Mesenchymal stem cell (in vitro differentiated cells and primary cell): ENCODE measurements around the gene MAP2K6.

ENCODE experiments used
- DNase-seq: peaks from one replicate; pipeline ENCODE4 v3.0.0-alpha.2; 2013
- H2AFZ ChIP-seq: one replicate; pipeline ENCODE4 v1.6.1; 2013; ENCODE audit warnings: low read depth, mild to moderate bottlenecking, control low read depth, inconsistent platforms, low read length, moderate library complexity
- H2AK5ac ChIP-seq: 2 replicates; pipeline ENCODE4 v1.6.1; 2013; ENCODE audit warnings: low read length, moderate library complexity, mild to moderate bottlenecking, inconsistent platforms; ENCODE audit not compliant: severe bottlenecking
- H2BK120ac ChIP-seq: one replicate; pipeline ENCODE4 v1.6.1; 2013; ENCODE audit warnings: low read depth, mild to moderate bottlenecking, inconsistent platforms, low read length, moderate library complexity
- H2BK12ac ChIP-seq, 2 experiments: one replicate each; pipeline ENCODE4 v1.6.1; 2013; ENCODE audit warnings: inconsistent platforms in 2 of 2, low read length in 2 of 2, mild to moderate bottlenecking in 2 of 2, moderate library complexity in 2 of 2, control low read depth in 1 of 2
- H2BK15ac ChIP-seq: one replicate; pipeline ENCODE4 v1.6.1; 2013; ENCODE audit warnings: mild to moderate bottlenecking, low read depth, inconsistent platforms; ENCODE audit not compliant: poor library complexity, severe bottlenecking
- H2BK5ac ChIP-seq: 2 replicates; pipeline ENCODE4 v1.6.1; 2013; ENCODE audit warnings: low read depth, mild to moderate bottlenecking, low read length, control low read depth, inconsistent platforms; ENCODE audit not compliant: poor library complexity, severe bottlenecking
- H3K14ac ChIP-seq, 2 experiments: one replicate each; pipeline ENCODE4 v1.6.1; 2013; ENCODE audit warnings: inconsistent platforms in 2 of 2, low read length in 2 of 2, control low read depth in 1 of 2, mild to moderate bottlenecking in 1 of 2, moderate library complexity in 1 of 2
- H3K18ac ChIP-seq, 2 experiments: one replicate each; pipeline ENCODE4 v1.6.1; 2013; ENCODE audit warnings: inconsistent platforms in 2 of 2, low read length in 2 of 2, control low read depth in 1 of 2, low read depth in 1 of 2, mild to moderate bottlenecking in 1 of 2
- H3K23ac ChIP-seq, 2 experiments: one replicate each; pipeline ENCODE4 v1.6.1; 2013; ENCODE audit warnings: inconsistent platforms in 2 of 2, low read length in 2 of 2, mild to moderate bottlenecking in 2 of 2, moderate library complexity in 2 of 2, control low read depth in 1 of 2
- H3K27ac ChIP-seq: 2 replicates; pipeline ENCODE4 v1.5.1; 2013; ENCODE audit warnings: mild to moderate bottlenecking, moderate library complexity, low read length, control low read depth, inconsistent platforms; ENCODE audit not compliant: poor library complexity, severe bottlenecking
- H3K27me3 ChIP-seq, 2 experiments: 2 replicates each; pipeline versions ENCODE4 v1.6.1 to v1.7.0; 2013; ENCODE audit warnings: low read length in 2 of 2, mild to moderate bottlenecking in 2 of 2, moderate library complexity in 2 of 2, control low read depth in 1 of 2, inconsistent platforms in 1 of 2; ENCODE audit not compliant: control insufficient read depth in 1 of 2, insufficient read depth in 1 of 2
- H3K36me3 ChIP-seq, 2 experiments: 2 replicates each; pipeline versions ENCODE4 v1.6.1 to v1.7.0; 2013; ENCODE audit warnings: low read length in 2 of 2, control low read depth in 1 of 2, inconsistent platforms in 1 of 2, low read depth in 1 of 2, mild to moderate bottlenecking in 1 of 2; ENCODE audit not compliant: insufficient read depth in 2 of 2, control insufficient read depth in 1 of 2
- H3K4ac ChIP-seq, 2 experiments: one replicate each; pipeline ENCODE4 v1.6.1; 2013; ENCODE audit warnings: inconsistent platforms in 2 of 2, low read length in 2 of 2, mild to moderate bottlenecking in 2 of 2, moderate library complexity in 2 of 2, control low read depth in 1 of 2, low read depth in 1 of 2
- H3K4me1 ChIP-seq: 2 replicates; pipeline ENCODE4 v1.6.1; 2013; ENCODE audit warnings: low read depth, low read length, control low read depth; ENCODE audit not compliant: control insufficient read depth, insufficient read depth
- H3K4me2 ChIP-seq: 2 replicates; pipeline ENCODE4 v1.6.1; 2013; ENCODE audit warnings: low read length, mild to moderate bottlenecking, inconsistent platforms; ENCODE audit not compliant: poor library complexity, severe bottlenecking
- H3K4me3 ChIP-seq, 2 experiments: 2 replicates each; pipeline versions ENCODE4 v1.5.1 to v1.7.0; 2013; ENCODE audit warnings: low read length in 2 of 2, mild to moderate bottlenecking in 2 of 2, control low read depth in 1 of 2, low read depth in 1 of 2; ENCODE audit not compliant: insufficient read depth in 1 of 2
- H3K79me1 ChIP-seq: replicated peaks from 2 replicates; pipeline ENCODE4 v1.6.1; 2013; ENCODE audit warnings: mild to moderate bottlenecking, control low read depth, low read length, inconsistent platforms; ENCODE audit not compliant: poor library complexity, severe bottlenecking
- H3K9ac ChIP-seq: 2 replicates; pipeline ENCODE4 v1.7.0; 2013; ENCODE audit warnings: mild to moderate bottlenecking, low read length, moderate library complexity
- H3K9me3 ChIP-seq: 2 replicates; pipeline ENCODE4 v1.7.0; 2013; ENCODE audit warnings: mild to moderate bottlenecking, low read length; ENCODE audit not compliant: control insufficient read depth
- H4K8ac ChIP-seq: one replicate; pipeline ENCODE4 v1.6.1; 2013; ENCODE audit warnings: inconsistent platforms, mild to moderate bottlenecking, low read length, moderate library complexity
- H4K91ac ChIP-seq: one replicate; pipeline ENCODE4 v1.6.1; 2013; ENCODE audit warnings: mild to moderate bottlenecking, low read length, inconsistent platforms
- WGBS: methylation state at CpG from one replicate; pipeline ENCODE4 v1.1.7; 2013; ENCODE audit warnings: mixed read lengths; 5-methylcytosine and 5-hydroxymethylcytosine counted together

MAP2K6 gene

DNA sequence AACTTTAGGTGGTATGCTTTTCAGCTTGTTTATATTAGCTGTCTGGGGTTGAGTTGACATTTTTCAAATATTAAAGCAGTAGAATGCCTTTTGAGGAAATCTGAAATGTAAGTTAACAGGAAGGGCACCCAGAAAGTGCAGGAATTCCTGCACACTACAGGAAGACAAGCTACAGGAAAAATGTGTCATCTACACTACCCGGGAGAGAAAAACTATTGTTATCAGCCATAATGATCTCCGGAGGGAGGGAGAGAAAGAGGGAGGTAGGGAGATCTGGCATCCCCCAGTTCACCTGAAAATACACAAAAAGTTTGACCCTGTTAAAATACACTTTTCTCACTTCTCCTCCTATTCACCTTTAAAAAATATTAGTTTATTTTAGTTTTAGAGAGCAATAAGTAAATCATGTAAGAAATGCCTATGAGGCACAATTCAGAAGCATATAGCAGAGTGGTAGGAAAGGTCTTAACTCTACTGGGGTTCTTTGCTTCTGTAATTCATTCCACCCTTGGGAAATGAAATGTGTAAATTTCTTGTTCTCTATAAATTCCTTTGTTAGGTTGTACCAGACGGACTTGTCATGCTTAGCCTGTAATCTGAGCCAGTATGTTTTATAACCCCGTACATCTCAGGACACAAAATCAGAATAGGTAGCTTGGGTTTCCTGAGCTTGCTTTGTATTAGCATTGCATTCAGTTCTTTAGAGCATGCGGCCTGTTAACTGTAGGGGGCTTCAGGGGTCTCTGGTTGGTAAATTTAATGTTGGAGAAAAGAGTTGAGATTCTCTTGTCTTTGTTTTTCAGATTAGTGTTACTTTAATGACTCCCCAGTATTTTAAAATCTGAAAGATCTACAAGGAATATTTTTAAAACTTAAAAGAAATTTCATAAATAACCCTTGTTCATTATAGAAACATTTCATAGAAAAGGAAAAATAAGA is 3.3 kb downstream of the MAP2K6 start:
- no peak overlapping the region for H3K14ac ChIP-seq
- H3K4ac ChIP-seq, result no peak overlapping the region
- no peak overlapping the region for H2BK15ac ChIP-seq
- H3K27ac ChIP-seq, result no peak overlapping the region
- peak overlapping the region; percentile 52 for H3K4me2 ChIP-seq
- no peak overlapping the region for H3K4me3 ChIP-seq
- H3K18ac ChIP-seq, result no peak overlapping the region
- no peak overlapping the region for H2BK5ac ChIP-seq
- peak overlapping the region; percentile 57 for H2BK120ac ChIP-seq
- no peak overlapping the region for H4K8ac ChIP-seq
- WGBS, result 35% methylated on average over 2 of the region's 5 CpGs
- H3K9ac ChIP-seq, result no peak overlapping the region
- H3K79me1 ChIP-seq, result peaks cover 8% of the 10 kb centered on the region
- no peak overlapping the region for H3K23ac ChIP-seq
- no peaks in the 10 kb centered on the region for H3K27me3 ChIP-seq
- H2BK12ac ChIP-seq, result no peak overlapping the region
- H3K4me1 ChIP-seq, result no peaks in the 10 kb centered on the region
- H2AFZ ChIP-seq, result no peak overlapping the region
- no peaks in the 10 kb centered on the region for H3K9me3 ChIP-seq
- H3K36me3 ChIP-seq, result no peaks in the 10 kb centered on the region
- no peak for DNase-seq
- no peak overlapping the region for H2AK5ac ChIP-seq
- H4K91ac ChIP-seq, result no peak overlapping the region

DNA sequence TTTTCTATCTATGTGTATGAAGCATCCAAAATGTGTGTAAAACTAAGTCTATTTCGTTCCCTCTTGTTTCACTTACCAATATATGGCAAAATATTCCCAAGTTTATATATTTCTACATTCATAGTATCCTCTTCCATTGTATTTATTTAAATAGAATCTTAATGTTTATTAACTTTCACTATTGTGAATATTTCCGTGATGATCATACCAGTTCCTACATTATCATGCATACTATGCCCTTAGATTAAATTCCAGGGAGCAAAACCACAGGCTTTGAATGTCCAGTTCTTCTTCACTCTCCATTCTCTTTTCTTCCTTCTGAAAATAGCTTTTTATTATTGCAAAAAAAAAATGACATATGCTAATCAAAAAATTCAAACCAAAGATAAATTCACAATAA is 4.0 kb downstream of the MAP2K6 start:
- H3K27ac ChIP-seq, result no peak overlapping the region
- 50% methylated on average over 1 of the region's 2 CpGs for WGBS
- H3K4me2 ChIP-seq, result no peak overlapping the region
- no peak overlapping the region for H3K4me3 ChIP-seq
- no peak overlapping the region for H4K91ac ChIP-seq
- H3K79me1 ChIP-seq, result peaks cover 8% of the 10 kb centered on the region
- DNase-seq, result no peak
- no peaks in the 10 kb centered on the region for H3K36me3 ChIP-seq
- no peak overlapping the region for H4K8ac ChIP-seq
- no peak overlapping the region for H3K23ac ChIP-seq
- no peak overlapping the region for H3K14ac ChIP-seq
- no peaks in the 10 kb centered on the region for H3K27me3 ChIP-seq
- no peak overlapping the region for H3K18ac ChIP-seq
- H2BK15ac ChIP-seq, result no peak overlapping the region
- no peak overlapping the region for H3K4ac ChIP-seq
- no peak overlapping the region for H2BK12ac ChIP-seq
- H3K9ac ChIP-seq, result no peak overlapping the region
- H2AFZ ChIP-seq, result no peak overlapping the region
- no peak overlapping the region for H2BK120ac ChIP-seq
- H3K9me3 ChIP-seq, result no peaks in the 10 kb centered on the region
- no peak overlapping the region for H2BK5ac ChIP-seq
- no peak overlapping the region for H2AK5ac ChIP-seq
- H3K4me1 ChIP-seq, result no peaks in the 10 kb centered on the region

DNA sequence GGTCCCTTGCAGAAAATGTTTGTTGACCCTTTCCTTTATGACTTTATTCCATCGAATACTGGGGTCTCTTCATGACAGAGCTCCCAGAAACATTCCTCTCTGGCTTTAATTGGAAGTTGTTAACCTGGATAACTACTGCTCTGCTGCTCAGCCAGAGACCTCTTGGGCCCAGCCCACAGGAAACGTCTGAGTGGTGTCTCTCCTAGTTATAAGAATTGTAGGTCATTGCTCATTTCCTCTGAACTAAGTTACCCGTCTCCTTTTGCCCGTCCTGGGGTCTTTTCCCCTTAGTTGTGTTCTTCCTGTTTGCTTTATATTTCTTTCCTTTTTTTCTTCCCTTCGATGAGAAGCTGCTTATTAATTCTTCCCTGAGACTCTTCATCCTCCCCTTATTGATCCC is 9.0 kb downstream of the MAP2K6 start:
- Histone ChIP-seq H3K14ac (no peak overlapping the region), H2BK15ac (no peak overlapping the region), H2AK5ac (no peak overlapping the region), H4K91ac (no peak overlapping the region), H3K4me2 (no peak overlapping the region), H2BK5ac (no peak overlapping the region), H3K4ac (no peak overlapping the region), H3K9ac (no peak overlapping the region), H4K8ac (no peak overlapping the region), H3K4me1 (no peaks in the 10 kb centered on the region), H2BK12ac (no peak overlapping the region), H2BK120ac (no peak overlapping the region), H3K27me3 (no peaks in the 10 kb centered on the region), H3K79me1 (peaks cover 6% of the 10 kb centered on the region), H2AFZ (no peak overlapping the region), H3K9me3 (no peaks in the 10 kb centered on the region), H3K18ac (no peak overlapping the region), H3K4me3 (no peak overlapping the region), H3K23ac (no peak overlapping the region), H3K27ac (no peak overlapping the region), H3K36me3 (no peaks in the 10 kb centered on the region)
- 7% methylated on average over 5 of the region's 5 CpGs for WGBS
- DNase-seq, result no peak

DNA sequence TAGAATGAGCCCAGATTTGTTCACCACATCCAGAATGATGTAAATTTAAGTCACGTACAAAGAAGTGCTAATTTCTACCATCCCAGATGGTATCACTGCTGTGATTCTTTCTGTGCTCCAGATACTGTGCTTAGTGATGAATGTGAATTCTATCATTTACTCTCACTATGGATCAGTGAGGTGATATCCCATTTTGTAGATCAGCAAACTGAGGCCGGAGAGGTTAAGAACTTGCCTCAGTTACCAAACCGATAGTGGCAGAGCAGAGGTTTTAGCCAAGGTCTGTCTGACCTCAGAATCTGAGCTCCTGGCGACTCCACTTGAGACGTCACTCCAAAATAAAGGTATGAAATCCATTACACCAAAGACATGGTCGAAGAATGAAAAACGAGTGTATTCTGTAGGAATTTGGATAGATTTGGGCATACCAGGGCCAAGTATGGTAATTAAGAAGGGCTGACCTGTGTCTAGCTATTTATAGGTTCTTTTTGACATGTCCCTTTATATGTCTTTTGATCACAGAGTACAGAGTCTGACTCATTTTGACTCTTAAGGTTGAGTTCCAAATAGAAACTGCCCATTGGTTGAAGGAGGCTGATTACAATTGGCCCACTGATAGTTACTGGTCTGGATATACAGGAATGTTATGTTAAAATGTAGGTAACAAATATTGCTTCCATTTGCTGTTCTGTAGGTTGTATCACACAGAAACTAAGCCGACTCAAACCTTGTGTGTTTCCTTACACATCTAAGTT is 10.0 kb downstream of the MAP2K6 start:
- Histone ChIP-seq H3K79me1 (peaks cover 6% of the 10 kb centered on the region), H3K9ac (no peak overlapping the region), H3K14ac (no peak overlapping the region), H3K27ac (no peak overlapping the region), H3K18ac (no peak overlapping the region), H3K4me2 (no peak overlapping the region), H3K27me3 (no peaks in the 10 kb centered on the region), H2BK5ac (no peak overlapping the region), H2BK12ac (no peak overlapping the region), H2BK120ac (no peak overlapping the region), H4K91ac (no peak overlapping the region), H3K36me3 (no peaks in the 10 kb centered on the region), H2AK5ac (no peak overlapping the region), H2BK15ac (no peak overlapping the region), H3K4ac (no peak overlapping the region), H3K4me3 (no peak overlapping the region), H4K8ac (no peak overlapping the region), H3K9me3 (no peaks in the 10 kb centered on the region), H3K23ac (no peak overlapping the region), H2AFZ (no peak overlapping the region), H3K4me1 (no peaks in the 10 kb centered on the region)
- DNase-seq, result no peak
- 94% methylated on average over 6 of the region's 8 CpGs for WGBS
